ENCODE results near the gene PPP2R2D.

PPP2R2D gene

DNA sequence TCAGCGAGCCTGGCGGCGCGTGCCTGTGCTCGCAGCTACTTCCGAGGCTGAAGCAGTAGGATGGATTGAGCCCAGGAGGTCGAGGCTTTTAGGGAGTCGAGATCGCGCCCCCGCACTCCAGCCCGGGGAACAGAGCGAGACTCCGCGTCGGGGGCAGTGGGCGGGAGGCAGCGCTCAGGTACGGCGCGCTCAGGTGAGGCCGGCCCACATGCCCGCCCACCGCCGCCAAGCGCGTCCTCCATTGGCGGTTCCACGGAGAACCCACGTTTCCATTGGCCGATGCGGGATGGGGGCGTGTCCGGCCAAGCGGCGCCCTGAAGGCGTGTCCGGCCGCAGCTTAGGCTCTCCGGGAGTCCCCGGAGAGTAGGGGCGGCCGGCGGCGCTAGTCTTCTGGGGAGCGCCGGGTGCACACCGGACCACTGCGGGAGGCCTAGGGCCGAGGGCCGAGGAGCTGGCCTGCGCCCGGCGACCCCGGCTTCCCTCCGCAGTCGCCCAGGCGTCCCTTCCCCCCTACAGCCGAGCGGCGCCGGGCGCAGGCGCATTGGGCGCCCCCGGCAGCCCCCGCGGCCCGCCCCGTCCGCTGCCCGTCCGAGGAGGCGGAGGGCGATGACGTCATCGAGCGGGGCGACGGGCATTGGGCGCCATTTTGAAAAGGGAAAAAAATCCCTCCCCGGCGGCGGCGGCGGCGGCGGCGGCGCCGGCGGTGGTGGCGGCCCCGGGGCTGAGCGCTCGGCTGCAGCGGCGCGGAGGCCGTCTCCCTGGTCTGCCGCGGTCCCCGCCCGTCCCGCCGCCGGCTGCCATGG lies at the start of gene PPP2R2D:
Gene PPP2R2D (plus strand): TSS at position 659 of the 803 bp plus-strand sequence. CDS start 141 bp downstream, at position 800.
- peak; percentile 90 for DNase-seq (ENCODE audit: low read depth)

DNA sequence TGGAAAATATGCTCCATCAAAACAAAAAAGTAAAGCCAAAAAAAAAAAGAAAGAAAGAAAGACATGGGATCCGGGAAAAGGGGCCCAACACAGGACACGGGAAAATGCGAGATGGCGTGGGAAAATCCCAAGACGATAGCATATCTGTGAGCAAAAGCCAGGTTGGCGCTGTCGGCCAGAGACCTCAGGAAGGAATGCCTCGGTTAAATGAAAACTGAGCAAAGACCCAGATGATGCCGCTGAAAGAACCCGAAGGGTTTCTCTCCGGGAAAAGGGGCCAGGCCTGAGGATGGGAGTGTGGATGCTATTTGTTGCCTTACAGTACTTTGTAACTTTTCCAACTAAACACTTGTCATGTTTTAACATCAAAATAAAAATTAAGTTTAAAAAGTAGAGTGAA lies 49.5 kb upstream of the PPP2R2D start:
- DNase-seq (ENCODE audit: low read depth) = no peak

DNA sequence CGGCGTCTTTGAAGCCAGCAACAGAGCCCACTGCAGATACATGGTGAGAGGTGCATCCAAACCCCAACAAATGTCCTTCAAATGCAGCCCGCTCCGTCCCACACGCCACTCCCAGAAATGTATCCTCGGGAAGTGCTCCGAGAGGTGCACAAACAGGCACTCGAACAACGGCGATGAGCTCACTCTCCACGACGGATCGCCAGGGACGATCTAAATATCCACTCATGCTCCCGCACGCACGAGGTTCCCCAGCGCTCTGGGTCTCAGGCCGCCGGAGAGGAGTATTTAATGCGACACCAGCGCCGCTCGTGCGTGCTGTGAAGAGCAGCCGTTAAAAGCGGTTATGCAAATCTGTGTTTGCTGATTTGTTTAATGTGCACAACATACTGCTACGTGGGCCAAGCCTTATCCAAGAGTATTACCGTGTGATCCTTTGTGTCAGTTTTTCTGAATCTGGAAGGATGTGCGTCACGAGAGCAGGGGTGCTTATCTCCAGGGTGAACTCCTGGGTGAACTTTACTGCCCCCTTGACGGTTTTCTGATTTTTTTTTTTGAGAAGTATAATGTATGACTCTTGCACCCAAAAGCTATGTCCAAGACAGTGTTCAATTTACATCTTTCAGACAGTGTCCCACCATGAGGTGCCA lies 48.5 kb upstream of the PPP2R2D start:
- no peak for DNase-seq (ENCODE audit: low read depth)

DNA sequence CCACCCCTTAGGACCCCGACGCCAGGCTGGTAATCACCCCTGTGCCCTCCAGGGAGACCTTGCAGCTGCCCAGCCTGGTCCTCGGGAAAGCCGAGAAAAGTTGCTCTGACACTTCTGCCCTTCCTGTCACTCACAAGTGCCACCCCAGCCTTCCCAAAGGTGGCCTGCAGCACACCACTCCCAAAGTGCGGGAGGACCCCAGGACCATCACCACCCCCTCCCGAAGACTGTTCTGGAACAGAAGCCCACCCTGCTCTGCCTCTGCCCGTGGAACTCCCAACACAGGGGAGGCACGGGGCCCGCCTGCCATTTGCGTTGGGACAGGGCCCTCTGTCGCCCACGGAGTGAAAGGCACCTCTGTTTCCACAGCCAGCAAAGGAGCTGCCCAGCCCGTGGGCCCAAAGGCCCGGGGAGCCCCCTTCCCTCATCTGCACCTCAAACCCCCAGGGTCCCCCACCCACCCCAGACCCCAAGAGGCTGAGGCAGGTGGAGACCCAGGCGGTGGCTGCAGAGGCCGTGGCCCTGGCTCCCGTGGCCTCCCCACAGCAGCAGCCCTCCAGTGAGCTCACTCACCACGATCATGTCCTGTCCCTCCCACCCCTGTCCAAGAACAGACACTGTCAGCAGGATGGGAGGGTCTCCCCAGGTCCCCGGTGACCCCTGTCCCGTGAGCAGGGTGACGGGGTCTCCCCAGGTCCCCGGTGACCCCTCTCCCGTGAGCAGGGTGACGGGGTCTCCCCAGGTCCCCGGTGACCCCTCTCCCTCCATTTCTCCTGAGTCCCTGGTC lies 47.8 kb upstream of the PPP2R2D start:
- no peak for DNase-seq (ENCODE audit: low read depth)

DNA sequence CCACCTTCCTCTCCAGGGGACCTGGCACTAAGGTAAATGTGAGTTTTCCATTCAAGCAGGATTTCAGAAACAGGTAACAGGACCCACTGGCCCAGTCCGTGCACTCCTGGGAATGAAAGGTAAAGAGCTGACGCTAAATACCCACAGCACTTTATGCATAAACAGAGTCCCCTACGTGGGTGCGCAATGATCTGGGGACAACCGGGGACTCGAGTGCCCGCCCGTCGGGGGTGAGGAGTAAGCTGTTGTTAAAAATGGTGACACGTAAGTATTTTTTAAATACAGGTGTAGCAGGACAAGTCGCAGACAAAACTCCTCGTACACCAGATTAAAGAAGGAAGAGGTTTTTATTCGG lies 47.2 kb upstream of the PPP2R2D start:
- no peak for DNase-seq (ENCODE audit: low read depth)

DNA sequence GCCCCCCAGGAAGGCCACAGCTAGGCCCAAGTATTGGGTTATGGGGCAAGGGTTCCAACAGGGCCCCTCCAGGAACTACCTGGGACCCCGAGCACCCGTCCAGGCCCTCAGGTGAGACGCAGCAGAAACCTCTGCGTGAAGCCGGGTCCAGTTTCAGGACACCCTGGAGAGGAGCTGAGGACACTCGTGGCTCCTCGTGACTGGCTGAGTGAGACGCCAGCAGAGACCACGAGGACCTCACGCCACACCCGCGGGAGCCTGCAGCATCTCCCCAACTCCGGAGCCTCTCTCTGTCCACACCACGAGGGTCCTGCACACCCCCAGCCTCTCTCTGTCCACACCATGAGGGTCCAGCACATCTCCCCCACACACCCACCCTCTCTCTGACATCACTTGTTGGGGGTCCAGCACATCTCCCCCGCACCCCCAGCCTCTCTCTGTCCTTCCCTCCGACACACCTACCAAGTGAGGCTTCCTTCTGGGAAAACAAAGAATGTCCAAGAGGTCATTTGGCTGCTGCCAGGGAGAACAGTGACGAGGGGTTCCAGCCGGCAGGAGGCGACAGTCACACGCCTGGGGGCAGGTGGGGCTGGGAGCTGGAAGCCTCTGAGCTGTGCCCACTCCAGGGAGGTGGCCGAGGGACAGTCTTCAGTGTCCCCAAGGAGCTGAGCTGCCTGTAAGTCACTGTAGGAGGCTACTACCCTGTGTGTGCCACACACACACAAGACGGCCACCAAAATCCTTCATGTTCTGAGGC lies 46.1 kb upstream of the PPP2R2D start:
- DNase-seq (ENCODE audit: low read depth) = no peak

DNA sequence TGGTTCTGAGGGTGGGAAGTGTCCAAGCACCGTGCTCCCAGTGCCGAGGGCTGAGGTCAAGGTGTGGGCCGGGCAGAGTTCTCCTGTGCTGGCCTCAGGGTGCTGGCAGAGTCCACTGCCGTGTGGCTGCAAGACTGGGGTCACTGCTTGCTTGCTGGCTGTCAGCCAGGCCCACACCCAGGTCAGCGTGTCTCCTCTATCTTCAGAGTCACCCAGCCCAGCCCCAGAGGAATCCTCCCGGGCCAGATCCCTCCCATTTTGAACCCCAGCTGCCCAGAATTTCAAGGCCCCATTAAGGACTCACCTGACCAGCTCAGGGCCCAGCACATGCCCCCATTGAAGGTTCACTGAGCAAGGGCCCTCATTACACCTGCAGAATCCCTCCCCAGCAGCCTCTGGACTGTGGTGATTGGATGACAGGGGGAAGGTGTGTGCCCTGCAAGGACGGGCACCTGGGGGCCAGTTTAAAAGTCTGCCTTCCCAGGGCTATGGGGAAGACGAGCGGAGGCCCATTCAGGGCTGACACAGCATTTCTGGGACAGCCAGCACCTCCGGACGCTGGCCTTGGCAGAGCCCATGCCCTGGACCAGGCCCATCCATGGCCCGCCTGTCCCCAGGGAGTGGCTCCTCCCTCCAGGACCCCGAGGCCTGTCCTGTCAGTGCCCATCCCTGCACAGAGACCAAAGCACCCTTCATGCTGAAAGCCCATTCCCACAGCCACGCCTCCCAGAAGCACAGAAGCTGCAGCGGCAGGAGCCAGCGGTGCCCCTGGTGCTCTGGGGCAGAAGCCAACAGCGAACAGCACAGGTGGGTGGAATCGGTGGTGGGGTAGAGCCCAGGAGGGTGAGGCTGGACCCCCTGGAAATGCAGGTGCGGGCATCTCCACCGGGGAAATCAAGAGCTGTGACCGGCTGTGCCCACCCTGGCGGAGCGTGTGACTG lies 45.1 kb upstream of the PPP2R2D start:
- DNase-seq (ENCODE audit: low read depth) = no peak

DNA sequence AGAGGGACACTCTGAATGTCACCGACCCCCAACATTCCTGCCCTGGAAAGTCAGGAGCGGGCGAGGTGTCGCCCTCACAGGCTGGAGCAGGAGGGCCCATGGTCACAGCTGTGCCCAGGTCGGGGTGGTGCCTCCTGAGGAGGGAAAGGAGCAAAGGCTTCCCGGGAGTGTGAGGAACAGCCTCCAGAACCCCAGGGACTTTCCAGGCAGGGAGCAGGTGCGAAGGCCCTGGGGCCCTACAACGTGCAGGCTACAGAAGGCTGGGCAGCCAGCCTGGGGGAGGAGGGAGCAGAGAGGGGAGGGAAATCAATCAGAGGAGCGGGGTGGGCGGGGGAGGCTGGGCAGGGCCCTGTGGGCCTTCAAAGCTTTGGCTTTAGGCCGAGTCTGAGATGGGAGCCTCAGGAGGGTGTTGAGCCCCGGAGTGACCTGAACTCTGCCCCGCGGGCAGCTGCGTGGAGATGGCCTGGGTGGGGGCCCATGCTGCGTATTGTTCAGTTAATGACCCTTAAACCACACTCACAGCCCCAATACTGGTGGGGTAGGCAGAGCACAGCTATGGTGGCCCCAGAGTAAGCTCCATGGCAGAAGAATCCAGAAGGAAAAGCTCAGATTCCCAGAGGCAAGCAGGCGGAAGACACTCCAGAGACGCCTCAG lies 44.2 kb upstream of the PPP2R2D start:
- DNase-seq (ENCODE audit: low read depth) = no peak

DNA sequence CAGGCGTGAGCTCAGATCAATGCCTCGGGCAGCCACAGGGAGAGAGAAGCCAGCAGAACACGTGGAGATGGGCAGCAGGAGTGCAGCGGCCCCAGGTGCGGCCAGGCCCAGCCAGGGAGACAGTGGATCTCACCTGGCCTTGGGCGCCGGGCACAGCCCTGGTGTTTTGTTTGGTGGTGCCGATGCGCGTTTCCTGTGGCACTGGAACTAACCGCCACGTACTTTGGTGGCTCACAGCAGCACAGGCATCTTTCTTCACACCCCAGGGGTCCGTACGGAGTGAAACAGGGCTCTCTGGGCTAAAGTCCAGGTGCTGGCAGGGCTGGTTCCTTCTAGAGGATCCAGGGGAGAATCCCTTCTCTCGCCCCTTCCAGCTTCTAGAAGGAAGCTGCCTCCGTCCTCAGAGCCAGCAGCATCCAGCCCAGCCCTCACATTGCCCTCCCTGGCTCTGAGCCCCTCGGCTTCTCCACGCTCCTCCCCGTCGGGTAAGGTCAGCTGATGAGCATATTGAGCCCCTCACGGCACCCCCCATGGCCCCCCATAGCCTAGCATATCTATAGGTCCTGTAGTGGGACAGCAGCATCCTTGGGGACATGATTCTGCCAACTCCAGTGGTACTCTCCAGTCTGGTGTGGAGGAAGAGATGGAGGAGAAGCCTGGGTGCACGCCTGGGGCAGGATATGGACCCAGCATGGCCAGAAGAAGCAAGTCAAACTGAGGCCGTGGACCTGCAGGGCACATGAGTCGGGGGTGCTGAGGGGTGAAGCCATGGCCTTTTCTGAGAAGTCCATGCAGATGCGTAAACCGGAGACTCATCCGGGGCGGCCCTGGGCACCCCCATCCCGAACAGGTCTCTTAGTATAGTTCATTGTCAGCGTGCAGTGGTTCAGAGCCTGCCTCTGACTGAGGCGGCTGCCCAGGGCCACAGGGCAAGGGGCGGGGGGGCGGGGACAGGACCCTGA lies 43.4 kb upstream of the PPP2R2D start:
- DNase-seq (ENCODE audit: low read depth) = no peak

DNA sequence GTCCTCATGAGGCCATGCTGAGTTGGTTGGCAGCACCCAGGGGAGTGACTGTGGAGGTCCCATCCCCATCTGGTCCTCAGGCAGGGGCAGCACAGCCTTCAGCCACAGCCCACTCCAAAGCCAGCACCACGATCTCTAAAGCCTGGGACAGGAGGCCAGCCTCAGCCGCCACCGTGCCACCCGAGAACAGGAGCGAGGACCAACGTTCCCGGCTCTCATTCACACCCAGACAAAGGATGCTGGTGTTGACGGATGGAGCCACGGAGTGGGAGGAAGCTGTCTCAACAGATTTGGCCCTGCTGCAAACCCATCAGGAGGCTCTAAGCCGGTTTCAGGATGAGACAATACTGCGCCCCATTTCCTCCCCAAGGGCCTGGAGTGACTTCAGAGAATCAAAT lies 42.7 kb upstream of the PPP2R2D start:
- DNase-seq (ENCODE audit: low read depth) = no peak

DNA sequence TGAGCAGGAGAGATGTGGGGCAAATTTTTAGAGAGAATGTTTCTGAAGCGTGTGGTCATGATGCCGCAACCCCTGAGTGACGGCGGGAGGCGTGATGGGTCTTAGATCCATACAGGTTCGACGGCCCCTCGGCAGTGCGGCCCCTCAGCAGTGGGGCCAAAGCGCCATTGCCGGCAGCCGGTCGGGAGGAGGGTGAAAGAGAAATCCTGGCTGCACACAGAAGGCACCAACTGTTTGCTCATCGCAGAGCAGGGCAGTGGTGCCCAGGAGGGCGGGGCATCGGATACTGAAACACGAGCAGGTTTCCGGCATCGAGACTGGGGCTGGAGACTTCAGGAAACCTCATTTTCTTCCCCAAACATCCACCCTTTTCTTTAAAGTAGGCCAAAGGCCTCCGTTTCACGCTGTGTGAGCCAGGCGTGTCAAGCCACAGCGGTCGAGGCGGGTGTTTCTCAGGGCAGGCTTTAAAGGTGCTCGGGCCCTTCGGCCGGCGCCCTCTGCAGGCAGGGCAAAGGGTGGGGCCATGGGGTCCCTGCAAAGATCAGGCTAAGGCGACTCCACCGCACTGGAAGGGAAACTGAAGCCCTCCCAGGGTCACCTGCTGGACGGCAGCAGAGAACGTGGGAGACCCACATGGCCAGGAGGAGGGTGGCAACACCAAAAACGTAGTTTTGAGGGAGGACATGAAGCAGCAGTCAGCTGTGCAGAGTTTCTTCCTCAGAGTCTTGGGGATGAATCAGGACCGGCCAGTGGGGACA lies 42.0 kb upstream of the PPP2R2D start:
- no peak for DNase-seq (ENCODE audit: low read depth)

DNA sequence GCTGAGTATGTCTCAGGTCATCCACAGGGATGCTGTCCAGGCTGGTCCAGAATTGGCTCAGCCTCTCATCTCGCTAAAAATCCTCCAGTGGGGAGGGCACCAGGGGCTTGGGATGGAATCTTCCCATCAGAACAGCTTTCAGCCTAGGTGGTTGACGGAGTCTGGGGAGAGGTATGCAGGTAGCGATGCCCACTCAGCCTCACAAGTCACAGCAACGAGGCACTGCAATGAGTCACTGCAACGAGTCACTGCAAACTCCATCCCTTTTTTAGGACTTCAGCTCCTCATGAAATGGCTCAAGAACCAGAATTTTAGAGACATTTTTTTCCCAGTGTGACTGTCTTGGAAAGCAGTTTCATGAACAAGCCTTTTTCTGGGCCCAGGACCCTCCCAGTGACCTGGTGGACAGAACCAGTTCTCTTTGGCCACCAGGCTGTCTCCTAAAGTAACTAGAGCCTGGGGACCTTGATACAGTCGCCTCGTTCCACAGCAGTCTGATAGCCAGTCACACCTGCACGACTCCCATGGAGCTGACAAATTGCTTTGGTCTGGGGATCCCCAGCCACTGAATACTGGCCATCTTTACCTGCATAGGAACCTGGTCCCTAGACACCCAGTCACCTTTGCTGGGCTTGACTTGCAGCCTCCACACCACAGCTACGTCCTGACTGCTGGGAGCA lies 41.3 kb upstream of the PPP2R2D start:
- no peak for DNase-seq (ENCODE audit: low read depth)

DNA sequence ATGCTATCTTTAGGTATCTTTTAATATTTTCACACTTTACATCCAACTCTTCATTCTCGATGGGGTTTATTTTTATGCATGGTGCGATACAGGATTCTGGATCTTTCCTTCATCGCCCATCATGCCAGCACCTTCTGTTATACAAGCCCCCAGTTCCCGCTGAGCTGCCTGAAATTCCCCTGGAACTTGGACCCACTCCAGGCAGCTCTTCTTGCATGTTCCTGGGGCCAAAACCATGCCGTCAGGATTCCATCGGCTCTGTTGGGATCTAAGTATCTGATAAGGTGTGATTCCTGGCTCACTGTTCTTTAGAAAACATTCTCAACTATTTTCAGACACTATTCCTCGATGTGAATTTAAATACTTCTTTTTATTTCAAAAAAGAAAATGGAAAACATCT lies 40.5 kb upstream of the PPP2R2D start:
- no peak for DNase-seq (ENCODE audit: low read depth)

DNA sequence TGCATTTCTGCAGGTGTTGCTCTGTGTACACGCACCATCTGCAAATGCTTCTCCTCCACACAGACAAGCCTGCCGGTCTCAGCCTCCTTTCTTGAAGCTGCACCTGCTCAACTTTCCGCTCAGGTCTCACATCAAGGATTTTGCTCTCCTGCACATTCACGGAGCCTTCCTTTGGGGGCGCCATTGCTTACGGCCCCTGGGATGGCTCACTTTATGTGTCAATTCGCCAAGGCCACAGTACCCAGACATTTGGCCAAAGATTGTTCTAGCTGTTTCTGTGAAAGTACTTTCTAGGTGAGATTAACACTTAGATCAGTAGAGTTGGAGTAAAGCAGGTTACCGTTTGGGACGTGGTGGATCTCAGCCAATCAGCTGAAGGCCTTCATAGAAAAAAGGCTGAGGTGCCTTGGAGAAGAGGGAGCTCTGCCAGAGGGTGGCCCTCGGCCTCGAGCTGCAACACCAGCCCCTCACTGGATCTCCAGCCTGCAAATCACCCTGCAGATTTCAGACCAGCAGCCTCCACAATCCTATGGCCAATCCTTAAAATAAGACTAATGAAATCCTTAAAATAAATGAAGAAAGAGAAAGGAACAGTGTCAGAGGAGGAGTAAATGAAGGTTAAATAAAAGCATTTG lies 39.9 kb upstream of the PPP2R2D start:
- no peak for DNase-seq (ENCODE audit: low read depth)

DNA sequence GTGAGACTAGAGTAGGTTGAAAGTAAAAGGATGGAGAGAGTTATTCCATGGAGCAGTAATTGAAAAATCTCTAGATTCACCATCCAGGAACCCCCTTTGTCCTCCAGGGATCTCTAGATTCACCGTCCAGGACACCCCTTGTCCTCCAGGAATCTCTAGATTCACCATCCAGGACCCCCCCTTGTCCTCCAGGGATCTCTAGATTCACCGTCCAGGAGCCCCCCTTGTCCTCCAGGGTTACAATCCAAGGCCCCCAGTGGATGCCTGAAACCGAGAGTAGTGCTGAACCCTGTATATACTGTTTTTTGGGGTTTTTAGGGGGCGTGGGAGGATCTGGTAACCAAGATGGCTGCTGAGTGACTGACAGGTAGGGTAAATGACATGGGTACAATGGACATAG lies 38.3 kb upstream of the PPP2R2D start:
- no peak for DNase-seq (ENCODE audit: low read depth)

DNA sequence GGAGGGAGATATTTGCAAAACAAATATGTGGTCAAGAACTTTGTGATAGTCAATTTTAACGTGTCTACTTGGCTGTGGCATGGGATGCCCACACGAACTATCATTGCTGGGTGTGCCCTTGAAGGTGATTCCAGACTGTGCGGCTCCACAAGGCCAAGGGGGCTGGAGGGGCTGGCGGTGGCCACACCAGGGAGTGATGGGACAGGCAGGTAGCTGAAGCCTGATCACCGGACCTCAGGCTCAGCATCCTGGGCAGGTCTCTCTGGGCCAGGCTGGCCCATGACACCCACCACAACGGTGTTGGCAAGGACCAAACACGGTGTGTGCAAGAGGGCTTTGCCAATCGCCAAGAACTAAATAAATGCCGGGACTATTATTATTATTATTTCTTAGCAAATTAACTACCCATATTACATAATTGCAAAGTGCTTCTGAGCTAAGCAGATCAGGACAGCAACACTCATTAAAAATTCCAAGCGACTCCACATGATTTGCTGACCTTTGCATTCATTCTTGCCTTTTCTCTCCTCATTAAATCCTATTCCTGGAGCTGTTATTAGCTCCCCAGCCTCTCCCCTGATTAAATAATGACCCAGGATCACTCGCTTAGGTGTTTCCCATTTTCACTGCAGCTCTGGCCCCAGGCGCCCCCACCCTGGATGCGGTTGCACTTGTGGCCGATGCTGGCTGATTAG lies 35.4 kb upstream of the PPP2R2D start:
- DNase-seq (ENCODE audit: low read depth) = no peak

DNA sequence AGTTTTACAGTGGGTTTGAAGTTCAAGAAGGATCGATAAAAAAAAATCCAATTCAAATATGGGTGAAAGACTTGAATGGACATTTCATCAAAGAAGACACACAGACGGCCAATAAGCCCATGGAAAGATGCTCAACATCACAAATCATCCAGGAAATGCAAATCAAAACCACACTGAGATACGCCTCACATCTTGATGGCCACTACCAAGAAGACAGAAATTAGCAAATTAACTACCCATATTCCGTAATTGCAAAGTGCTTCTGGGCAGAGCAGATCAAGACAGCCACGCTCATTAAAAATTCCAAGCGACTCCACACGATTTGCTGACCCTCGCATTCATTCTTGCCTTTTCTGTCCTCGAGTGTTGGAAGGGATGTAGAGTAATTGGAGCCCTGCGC lies 34.1 kb upstream of the PPP2R2D start:
- no peak for DNase-seq (ENCODE audit: low read depth)
